Measurements from ENCODE around the gene SALL3.

SALL3 gene

GRCh38 chr18:79000997-79001396 lies 21.4 kb downstream of the SALL3 start:
- H3K4me3 ChIP-seq (ENCODE audit: low read depth, low read length) = no peak overlapping the region

DNA sequence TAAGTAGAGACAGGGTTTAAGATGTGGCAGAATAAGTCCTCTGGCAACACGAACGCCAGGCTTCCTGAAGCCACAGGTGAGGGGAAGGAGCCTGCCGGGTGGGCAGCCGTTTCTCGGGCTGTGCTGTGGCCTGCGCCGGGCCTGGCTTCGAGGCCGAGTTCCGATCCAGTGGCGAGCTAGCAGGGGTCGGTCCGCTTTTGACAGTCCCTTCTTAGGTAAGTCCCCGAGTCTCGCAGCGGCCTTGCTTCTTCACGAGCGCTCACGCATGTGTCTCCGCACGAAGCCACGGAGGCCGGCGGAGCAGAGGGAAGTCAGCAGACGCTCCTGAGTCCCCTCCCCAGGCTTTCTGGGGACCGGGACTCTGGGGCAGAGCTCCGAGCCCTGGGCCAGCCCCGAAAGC lies 26.0 kb downstream of the SALL3 start:
- no peak overlapping the region for H3K4me3 ChIP-seq (ENCODE audit: low read depth, low read length)

- no peak overlapping the region for H3K4me3 ChIP-seq (ENCODE audit: low read depth, low read length)
Observed at GRCh38 chr18:79006106-79006795, 26.6 kb downstream of the SALL3 start.

DNA sequence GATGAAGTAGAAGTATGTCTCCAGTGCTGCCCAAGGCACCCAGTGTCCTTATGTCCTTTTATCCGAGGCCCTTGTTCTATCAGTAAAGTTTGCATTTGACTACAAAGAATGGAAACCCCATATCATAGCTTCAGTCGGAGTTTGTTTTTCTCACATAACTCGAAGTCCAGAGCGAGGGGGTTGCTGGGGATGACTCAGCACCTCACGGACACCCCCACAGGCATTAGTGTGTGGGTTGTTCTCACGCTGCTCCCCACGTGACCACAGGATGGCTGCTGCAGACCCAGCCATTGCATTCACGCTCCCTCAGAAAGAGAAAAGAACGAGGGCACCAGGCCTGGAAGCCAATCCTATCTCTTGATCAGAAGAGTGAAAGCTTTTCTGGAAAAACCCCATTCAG lies 27.8 kb downstream of the SALL3 start:
- H3K4me3 ChIP-seq (ENCODE audit: low read depth, low read length) = no peak overlapping the region

GRCh38 chr18:79008356-79008940 lies 28.8 kb downstream of the SALL3 start:
- H3K4me3 ChIP-seq (ENCODE audit: low read depth, low read length) = no peak overlapping the region

- no peak overlapping the region for H3K4me3 ChIP-seq (ENCODE audit: low read depth, low read length)
Observed at GRCh38 chr18:79010802-79011201, 31.2 kb downstream of the SALL3 start.

GRCh38 chr18:79011300-79011870 lies 31.8 kb downstream of the SALL3 start:
- no peak overlapping the region for H3K4me3 ChIP-seq (ENCODE audit: low read depth, low read length)

DNA sequence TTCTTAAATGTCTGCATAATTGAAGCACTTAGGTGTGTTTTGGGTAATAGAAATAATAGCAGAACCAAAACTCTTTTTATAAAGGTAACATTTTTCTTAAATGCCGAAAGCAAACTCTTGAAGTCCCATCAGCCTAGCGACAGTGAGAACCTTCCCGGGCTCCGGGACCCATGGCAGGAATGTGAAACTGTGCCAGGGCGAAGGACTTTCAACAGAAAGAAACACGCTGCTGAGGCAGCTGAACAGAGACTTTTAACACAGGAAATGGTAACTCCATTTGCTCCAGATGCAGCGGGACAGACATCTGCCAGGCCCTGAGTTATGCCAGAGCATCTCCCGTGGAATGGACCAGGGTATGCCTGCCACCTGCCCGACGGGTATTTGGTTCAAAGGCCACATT lies 34.3 kb downstream of the SALL3 start:
- H3K4me3 ChIP-seq (ENCODE audit: low read depth, low read length) = no peak overlapping the region

GRCh38 chr18:79018911-79019310 lies 39.3 kb downstream of the SALL3 start:
- no peak overlapping the region for H3K4me3 ChIP-seq (ENCODE audit: low read depth, low read length)

DNA sequence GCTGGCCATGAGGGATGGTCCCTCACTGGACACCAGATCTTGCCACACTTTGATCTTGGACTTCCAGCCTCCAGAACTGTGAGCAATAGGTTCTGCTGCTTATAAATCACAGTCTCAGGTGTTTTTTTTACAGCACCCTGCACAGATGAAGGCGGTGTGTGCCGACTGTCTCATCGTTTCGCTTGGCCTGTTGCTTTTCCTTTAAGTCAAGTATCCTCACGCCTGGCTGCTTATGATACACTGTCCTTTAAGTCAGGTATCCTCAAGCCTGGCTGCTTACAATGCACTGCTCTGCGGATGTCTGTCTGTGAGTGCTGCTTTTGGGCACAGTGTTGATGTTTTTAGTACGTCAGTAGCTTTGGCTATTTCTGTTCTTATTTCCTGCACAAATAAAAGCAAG lies 40.3 kb downstream of the SALL3 start:
- H3K4me3 ChIP-seq (ENCODE audit: low read depth, low read length) = no peak overlapping the region

DNA sequence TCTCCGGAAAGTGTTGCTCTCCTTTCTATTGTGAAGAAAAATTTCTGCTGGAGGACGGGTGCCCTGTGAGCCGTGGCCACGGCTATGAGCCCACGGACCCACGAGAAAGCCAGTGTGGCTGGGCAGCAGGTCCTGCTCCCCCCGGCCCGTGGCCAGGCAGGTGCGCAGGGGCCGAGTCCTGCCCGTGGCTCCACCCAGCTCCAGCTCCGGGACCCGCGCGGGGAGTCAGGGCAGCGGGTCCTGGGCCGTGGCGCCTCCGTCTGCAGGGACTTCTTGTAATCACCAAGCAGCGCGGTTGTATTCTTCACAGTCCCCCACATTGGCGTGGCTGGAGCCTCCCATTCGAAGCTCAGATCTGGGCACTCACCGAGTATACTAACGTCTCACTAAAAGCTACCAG lies 43.0 kb downstream of the SALL3 start:
- H3K4me3 ChIP-seq (ENCODE audit: low read depth, low read length) = no peak overlapping the region

- no peak overlapping the region for H3K4me3 ChIP-seq (ENCODE audit: low read depth, low read length)
Observed at GRCh38 chr18:79026491-79026890, 46.9 kb downstream of the SALL3 start.

DNA sequence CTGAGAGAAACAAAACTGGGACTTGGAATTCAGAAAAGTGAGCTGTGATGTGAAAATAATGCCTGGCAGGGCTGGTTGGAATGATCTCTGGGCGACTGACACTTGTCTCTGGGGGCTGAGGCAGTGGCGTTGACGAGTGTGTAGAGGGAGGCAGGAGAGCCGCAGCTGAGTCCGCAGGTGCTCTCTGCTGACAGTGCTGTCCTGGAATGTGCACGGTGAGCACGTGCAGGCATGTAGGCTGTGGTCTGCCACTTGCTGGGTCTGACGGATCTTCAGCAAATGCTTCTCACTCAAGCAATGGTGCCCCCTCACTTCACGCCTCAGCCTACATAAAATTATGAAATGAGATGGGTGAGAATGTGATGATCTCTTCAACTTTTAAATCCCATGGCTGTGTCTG lies 51.1 kb downstream of the SALL3 start:
- no peak overlapping the region for H3K4me3 ChIP-seq (ENCODE audit: low read depth, low read length)

DNA sequence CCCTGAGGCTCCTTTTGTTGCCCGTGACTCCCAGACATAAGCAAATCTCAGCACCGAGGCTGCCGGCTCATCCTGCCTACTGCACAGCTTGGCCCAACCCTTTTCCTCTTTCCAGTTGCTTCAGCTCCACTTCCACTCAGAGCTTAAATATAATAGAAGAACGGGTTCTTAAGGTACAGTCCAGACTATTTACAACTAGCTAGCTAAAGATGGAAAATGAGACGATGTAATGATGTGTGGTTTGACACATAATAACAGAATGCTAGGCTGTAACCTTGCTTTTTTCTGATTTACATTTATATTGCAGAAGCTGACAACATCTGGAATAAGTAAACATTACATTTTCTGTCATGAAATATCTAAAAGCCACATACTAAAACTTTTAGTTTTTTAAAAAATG lies 62.7 kb downstream of the SALL3 start:
- no peak overlapping the region for H3K4me3 ChIP-seq (ENCODE audit: low read depth, low read length)

DNA sequence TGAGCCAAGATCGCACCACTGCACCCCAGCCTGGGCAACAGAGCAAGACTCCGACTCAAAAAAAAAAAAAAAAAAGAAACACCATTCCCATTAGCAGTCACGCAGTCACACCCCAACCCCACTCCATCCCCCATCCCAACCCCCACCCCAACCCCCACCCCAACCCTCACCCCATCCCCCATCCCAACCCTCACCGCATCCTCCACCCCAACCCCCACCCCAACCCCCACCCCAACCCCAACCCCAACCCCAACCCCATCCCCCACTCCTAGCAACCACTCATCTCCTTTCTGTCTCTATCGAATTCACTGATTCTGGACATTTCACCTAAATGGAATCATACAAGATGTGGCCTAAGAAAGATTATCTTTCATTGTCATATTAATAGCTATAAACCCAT lies 63.7 kb downstream of the SALL3 start:
- H3K4me3 ChIP-seq (ENCODE audit: low read depth, low read length) = no peak overlapping the region

DNA sequence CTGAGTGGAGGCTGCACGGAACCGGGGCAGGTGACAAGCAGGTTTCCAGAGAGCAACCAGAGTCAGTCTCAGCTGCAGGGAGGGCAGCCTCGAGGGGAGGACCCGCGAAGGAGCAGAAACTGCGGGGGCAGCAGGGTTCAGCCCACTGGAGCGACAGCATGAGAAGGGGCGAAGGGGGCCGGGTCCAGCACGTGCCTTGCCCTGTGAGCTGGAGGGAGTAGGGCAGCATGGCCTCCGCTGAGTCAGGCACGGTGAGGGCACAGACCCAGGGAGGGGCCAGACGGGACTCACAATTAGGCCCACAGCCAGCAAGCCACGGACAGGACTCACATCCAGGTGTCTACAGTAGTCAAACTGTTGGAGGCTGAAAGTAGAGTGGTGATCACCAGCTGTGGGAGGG lies 66.9 kb downstream of the SALL3 start:
- no peak overlapping the region for H3K4me3 ChIP-seq (ENCODE audit: low read depth, low read length)

DNA sequence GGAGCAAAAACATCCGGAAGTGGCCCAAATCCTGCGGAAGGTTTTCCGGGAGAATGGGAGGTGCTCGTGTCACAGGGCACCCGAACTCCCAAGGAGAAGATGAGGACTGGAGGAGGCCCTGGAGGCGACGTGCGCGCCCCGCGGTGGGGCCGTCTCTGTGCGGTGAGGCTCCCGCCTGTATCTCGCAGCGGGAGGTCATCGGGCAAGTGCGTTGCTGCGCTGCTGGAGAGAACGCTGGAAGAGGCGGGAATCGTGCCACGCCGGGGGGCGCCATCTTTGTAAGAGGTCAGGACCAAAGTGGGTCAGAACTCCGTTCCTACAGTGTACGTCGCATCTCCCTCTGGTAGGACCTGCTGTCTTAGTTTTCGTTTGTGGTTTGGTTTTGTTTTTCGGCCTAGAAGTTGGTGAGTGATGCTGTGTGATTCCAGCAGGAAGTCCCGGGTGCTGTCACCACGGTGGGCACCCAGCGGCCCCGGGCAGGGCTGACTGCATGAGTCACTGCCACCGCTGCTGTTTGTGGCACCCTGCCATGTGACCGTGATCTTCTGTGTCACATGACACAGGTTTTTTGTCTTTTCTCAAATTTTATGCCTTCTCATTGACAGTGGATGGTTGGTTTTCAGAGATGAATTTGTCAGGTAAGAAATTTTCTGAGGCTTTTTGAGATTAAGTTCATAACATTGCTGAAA lies 68.1 kb downstream of the SALL3 start:
- H3K4me3 ChIP-seq (ENCODE audit: low read depth, low read length) = no peak overlapping the region

DNA sequence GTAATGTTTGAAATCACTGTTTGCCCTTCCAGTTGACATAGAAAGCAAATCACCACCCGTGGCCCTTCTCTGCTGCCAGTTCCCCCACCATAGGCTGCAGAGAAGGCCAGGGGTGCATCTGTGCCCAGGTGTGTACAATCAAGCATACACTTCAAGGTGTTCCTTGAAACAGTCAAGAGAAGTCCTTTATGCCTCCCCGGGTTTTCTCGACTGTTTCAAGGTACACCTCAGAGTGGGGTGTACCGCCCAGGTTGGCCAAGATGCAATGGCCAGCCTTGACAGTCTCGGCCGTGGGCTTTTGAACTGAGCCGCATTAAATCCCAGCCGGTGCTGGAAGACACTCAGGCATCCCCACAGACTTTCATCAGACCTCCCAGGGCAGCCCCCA lies 68.6 kb downstream of the SALL3 start:
- H3K4me3 ChIP-seq (ENCODE audit: low read depth, low read length) = no peak overlapping the region

DNA sequence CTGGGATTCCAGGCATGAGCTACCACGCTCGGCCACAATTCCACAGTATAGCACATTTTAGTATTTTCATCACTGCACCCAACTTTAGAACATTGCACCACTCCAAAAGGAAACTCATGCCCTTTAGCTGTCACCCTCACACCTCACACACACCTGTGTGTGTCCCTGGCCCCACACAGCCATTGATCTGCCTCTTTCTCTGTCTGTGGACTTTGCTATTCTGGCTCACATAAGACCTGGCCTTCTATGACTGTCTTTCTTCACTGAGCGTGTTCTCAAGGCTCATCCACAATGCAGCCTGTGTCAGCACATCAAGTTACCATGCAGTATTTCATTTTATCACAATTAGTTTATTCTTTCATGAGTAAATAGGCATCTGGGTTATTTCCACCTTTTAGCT lies 69.9 kb downstream of the SALL3 start:
- H3K4me3 ChIP-seq (ENCODE audit: low read depth, low read length) = no peak overlapping the region
